ENCODE measurements around the gene P2RX5.

Gene P2RX5

DNA sequence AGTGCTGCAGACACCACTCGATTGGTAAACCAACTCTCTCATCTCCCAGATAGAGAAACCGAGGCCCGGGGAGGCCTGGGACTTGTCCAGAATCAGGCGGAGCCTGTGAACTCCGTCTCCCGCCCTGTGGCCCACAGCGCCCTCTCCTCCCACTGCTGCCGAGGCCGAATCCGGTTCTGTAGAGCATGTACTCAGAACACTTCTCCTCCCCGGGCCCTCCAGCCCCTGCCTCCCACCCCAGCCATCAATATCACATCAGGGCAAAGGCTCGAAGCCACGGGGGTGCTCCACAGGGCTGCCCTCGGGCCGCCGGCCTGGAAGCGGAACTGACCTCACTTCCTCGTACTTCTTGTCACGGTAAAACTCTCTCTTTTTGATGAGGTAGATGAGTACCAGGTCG lies 14.4 kb downstream of the P2RX5 start:
- no peak for DNase-seq (ENCODE audit: low read depth, low spot score)

DNA sequence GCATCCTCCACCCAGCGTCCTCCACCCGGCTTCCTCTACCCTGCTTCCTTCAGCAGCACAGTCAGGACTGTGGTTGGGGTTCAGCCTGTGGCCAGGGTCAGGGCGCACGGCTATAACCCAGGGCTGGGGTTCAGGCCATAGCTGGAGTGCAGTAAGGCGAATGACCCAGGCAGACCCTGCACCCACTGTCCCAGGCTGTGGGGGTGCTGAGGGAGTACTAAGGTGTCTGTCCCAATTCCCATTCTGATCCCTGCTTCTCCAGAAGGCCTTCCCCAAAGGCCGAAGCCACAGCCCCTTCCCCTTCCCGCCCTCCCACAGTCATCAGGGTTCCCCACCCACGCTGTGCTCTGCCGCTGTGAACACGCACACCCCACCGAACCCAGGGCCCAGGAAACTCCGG lies 14.9 kb downstream of the P2RX5 start:
- DNase-seq (ENCODE audit: low read depth, low spot score) = no peak

- no peak for DNase-seq (ENCODE audit: low read depth, low spot score)
Observed at GRCh38 chr17:3679531-3680126, 16.3 kb downstream of the P2RX5 start.

DNA sequence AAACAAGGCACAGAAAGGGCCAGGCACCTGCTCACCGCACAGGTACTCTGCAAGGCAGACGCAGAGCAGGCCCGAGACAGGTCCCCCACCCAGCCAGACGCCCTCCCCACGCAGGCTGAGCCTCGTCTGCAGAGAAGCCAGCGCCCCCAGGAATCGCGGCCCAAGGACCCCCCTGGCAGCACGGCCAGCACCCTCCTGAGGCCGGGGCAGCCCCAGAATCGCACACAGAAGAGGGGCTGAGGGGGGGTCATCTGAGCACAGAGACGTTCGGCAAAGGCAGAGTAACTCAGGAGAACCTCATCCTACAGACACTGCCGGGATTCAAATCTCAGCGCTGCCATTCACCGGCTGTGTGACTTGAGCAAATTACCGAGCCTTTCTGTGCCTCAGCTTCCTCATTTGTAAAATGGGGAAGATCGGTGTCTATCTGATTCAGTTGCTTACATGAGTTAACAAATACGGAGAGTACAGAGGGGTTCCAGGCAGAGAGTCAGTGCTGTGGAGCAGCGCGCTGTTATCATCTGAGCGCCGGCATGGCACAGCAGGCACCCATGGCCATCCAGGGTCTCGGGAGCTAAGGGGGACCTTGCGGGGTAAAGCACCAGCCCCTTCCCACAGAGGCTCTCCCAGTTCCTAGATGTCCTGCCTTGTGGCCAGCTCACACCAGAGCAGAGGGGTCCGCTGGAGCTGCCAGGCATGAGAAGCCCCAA lies 17.0 kb downstream of the P2RX5 start:
- DNase-seq (ENCODE audit: low read depth, low spot score) = no peak

- no peak for DNase-seq (ENCODE audit: low read depth, low spot score)
Observed at GRCh38 chr17:3678095-3678820, 17.7 kb downstream of the P2RX5 start.

DNA sequence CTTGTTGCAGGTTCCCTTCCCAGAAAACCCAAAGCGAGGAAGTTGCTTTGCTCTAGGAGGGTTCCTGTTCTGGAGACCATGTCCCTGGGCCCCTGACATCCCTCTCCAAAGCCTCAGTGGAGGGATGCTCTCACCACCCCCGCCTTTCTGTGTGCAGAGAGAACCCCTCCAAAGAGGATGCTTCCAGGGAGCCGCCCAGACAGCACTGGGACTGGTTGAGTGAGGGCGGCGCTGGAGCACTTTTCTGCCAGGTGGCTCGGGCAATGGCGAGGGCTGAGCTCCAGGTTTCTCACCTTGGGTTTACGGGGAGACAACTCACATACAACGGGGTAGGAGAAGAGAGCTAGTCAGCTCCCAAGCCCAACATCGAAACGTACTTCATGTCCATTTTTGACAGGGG lies 20.1 kb downstream of the P2RX5 start:
- no peak for DNase-seq (ENCODE audit: low read depth, low spot score)

GRCh38 chr17:3672571-3672970 lies 23.4 kb downstream of the P2RX5 start:
- no peak for DNase-seq (ENCODE audit: low read depth, low spot score)

DNA sequence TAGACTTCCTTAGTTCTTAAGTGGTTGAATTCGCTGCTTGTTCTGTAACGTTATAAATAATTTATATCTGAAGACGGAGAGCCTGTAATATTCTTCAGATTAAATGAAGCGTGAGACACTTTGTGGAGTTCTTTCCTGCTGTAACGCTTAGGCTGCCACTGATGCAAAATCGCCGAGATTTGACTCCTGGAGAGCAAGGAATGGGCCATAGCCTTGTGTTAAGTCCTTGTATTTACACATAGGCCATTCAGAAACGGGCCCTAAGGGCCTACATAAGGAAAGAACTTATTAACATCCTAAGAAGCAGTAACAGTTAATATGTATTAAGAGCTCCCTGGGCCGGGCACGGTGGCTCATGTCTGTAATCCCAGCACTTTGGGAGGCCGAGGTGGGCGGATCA lies 26.4 kb downstream of the P2RX5 start:
- DNase-seq (ENCODE audit: low read depth, low spot score) = no peak

DNA sequence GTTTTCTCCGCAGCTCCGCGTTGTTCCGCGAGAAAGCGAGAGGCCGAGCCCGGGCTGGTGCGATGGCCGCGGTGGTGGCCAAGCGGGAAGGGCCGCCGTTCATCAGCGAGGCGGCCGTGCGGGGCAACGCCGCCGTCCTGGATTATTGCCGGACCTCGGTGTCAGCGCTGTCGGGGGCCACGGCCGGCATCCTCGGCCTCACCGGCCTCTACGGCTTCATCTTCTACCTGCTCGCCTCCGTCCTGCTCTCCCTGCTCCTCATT lies 26.9 kb downstream of the P2RX5 start:
- DNase-seq (ENCODE audit: low read depth, low spot score) = no peak

DNA sequence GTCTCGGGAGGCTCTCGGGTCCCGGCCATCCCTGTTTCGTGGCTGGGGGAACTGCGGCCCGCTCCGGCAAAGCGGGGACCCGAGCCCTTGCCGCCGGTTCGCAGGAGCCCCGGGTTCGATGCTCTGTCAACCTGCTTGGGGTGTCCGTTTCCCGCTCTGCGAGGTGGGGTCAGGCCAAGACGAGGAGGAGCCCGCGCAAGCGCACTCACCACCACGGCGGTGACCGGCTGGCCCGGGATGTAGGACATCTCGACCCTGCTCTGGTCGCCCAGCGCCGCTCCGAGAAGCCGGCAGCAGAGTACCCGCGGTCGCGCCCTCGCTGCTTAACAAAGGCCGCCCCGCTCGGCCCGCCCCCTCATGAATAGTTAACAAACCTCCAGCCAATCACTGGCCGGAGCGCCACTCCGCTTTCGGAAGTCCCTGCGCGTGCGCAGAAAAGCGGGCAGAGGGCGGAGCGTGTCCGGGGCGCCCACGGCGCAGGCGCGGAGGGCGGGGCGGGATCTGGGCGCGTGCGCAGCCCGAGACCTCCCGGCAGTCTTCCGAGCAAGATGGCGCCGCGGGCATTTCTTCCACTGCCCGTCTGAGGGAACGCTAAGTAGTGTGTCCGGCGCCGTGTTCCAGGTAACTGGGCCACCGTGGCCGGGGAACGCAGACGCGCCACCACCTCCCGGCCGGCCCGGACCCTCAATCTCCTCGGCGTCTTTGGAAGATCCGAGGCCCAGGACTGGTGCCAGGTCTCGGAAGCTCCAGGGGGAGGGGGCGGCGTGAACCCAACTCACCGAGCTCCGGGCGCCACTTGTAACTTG lies 27.5 kb downstream of the P2RX5 start, which contains the start of the genes EMC6 and TAX1BP3:
Gene EMC6 (plus strand): TSS at position 534 of the 806 bp plus-strand sequence. CDS start 335 bp downstream, outside the sequence.
Gene TAX1BP3 (minus strand): TSS at position 300 of the 806 bp plus-strand sequence. CDS start 52 bp downstream, at position 248.
- peak; percentile 99 for DNase-seq (ENCODE audit: low read depth, low spot score)

DNA sequence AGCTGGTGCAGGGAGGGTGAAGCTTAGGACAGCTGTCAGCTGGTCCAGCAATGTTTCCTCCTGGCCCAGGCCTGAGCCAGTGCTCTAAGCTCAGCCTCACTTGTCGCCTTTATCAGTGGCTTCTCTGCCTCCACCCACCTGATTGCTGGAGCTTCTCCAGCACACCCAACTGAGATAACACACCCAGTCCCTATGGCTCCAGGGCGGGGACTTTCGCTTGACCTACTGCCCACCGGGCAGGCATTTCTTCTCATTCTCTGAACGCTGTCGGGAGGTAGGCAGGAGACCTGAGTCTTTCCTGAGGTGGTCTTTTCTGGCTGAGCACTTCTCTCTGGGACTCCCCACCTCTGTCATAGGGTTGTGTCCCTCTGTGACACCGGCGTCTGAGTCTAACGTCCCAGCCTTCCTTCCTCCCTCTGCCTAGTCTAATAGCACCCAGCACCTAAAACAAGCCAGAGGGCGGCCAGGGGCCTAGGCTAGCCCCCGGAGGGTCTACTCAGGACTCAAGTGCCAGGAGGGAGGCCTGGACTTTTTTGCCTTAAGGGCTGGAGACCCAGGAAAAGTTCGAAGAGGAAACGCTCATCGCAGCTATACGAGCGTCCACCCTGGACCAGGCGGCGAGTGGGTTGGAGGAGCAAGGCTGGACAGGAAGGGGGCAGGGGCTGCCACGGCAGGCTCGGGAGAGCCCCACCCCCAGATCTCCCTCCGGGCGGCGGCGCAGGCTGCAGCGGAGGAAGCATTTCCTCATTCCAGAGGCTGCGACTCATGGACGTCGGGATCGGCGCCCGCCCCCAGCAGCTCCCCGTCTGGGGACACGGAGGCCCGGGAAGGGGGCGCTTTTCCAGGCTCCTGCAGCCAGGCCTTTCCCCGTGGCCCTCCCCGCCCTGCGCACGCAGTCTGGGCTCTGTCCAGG lies 28.3 kb downstream of the P2RX5 start:
- DNase-seq (ENCODE audit: low read depth, low spot score) = no peak

DNA sequence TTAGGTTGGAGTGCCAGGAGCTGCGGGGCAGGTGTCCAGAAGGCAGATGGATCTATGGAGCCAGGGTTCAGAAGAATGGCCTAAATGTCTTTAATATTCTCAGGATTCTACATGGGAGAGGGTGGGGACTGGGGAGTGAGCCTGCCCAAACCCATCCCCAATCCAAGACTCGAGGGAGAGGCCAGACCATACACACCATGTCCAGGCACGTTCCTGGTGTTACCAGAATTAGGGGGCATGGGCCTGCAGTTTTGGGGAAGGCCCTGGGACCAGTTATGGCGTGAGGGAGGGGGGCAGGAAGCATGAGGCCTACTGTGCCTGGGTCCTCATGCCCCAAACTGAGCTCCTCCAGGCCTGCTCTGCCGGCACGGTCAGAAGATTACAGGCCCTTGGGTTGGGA lies 29.4 kb downstream of the P2RX5 start:
- DNase-seq (ENCODE audit: low read depth, low spot score) = no peak

DNA sequence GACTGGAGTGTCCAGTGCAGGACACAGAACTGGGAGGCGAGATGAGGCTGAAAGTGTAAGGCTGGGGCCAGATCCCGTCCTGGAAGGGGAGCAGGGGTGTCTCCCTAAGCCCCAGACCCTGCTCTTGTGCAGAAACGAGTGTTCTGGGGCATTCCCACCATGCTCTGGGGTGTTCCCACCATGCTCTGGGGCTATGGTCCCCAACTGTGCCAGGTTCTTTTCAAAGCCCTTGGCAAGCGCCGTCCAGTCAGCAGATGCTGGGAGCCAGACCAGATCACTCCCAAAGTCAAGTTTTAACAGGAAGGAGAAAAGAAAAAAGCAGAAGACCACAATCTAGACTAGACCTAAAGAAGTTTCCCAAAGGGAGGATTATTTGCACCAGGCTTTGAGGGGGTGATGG lies 30.1 kb downstream of the P2RX5 start:
- DNase-seq (ENCODE audit: low read depth, low spot score) = no peak

GRCh38 chr17:3663102-3664011 lies 32.6 kb downstream of the P2RX5 start:
- no peak for DNase-seq (ENCODE audit: low read depth, low spot score)

- DNase-seq (ENCODE audit: low read depth, low spot score) = no peak
Observed at GRCh38 chr17:3660311-3660891, 35.6 kb downstream of the P2RX5 start.

GRCh38 chr17:3659541-3660111 lies 36.3 kb downstream of the P2RX5 start:
- no peak for DNase-seq (ENCODE audit: low read depth, low spot score)

DNA sequence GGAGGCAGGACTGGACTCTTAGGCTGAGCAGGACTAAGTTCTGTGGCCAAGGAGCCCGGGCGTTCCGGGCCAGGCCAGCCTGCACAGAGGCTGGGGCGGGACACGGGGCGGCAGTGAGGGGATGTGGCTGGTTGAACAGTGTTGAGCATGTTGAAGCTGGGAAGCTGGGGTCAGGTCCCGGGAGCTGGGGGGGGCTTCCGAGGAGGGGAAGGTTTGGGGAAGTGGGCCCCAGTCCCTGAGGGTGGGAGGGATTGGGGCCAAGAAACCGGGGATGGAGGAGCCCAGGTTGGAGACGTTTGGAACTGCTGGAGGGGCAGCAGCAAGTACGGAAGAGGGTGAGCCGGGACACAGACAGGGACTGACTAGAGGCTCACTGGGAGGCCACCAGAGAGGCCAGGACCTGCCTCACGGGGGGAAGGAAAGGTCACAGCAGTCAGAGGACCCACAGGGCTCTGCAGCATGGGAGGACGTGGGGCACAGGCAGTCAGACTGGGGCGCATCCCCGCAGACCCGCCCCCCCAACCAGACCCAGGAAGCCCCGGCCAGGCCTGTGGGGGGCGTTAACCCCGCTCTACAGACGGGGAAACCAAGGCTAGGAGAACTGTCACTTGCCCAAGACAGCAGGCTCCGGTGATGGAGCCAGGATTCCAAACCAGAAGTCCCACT lies 37.0 kb downstream of the P2RX5 start:
- DNase-seq (ENCODE audit: low read depth, low spot score) = no peak

- DNase-seq (ENCODE audit: low read depth, low spot score) = no peak
Observed at GRCh38 chr17:3657874-3658783, 37.8 kb downstream of the P2RX5 start.

Measured in activated CD4-positive, CD25-positive, alpha-beta regulatory T cell treated with anti-CD3 and anti-CD28 coated beads, Interleukin-2, amount 50 U/mL, for 16 hours (primary cell).